HG03571 (cell line): ENCODE data around the gene CRHR1.
"Not testable (repeated sequence)": the region's sequence is repeated elsewhere in the genome, so short reads cannot be mapped to it uniquely, and the experiment has no call there.

Experiments used
- ATAC-seq: cut with Tn5 transposase; IDR thresholded peaks from one replicate; pipeline ENCODE4 v1.9.1; 2021; ENCODE audit not compliant: unreplicated experiment

Gene CRHR1

DNA sequence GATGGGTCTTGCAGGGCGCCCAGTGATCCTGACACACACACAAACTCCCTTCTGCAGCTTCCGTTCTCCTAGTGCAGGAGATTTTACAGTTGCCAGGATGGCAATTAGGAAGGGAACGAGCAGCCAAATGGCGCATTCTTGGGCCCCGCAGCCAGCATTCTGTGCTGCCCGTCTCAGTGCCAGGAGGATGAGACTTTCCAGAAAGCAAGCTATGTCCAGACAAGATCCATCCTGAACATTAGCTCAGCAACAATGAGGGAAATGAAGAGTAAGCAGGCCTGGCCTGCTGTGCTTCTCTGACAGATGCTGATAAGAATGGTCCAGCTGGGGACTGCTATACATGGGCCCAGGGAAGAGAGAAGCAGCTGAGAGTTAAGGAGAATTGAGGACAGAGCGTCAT lies 77.0 kb downstream of the CRHR1 start:
- no peak for ATAC-seq

DNA sequence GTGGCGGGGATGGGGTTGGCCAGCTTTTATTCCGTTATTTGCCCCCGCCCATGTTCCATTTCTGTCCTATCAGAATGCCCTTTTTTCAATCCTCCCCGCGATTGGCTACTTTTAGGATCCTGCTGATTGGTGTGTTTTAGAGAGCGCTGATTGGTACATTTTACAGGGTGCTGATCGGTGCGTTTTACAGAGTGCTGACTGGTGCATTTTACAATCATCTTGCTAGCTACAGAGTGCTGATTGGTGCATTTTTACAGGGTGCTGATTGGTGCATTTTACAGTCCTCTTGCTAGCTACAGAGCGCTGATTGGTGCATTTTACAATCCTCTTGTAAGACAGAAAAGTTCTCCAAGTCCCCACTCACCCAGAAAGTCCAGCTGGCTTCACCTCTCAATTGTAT lies 78.0 kb downstream of the CRHR1 start:
- ATAC-seq = not testable (repeated sequence)

DNA sequence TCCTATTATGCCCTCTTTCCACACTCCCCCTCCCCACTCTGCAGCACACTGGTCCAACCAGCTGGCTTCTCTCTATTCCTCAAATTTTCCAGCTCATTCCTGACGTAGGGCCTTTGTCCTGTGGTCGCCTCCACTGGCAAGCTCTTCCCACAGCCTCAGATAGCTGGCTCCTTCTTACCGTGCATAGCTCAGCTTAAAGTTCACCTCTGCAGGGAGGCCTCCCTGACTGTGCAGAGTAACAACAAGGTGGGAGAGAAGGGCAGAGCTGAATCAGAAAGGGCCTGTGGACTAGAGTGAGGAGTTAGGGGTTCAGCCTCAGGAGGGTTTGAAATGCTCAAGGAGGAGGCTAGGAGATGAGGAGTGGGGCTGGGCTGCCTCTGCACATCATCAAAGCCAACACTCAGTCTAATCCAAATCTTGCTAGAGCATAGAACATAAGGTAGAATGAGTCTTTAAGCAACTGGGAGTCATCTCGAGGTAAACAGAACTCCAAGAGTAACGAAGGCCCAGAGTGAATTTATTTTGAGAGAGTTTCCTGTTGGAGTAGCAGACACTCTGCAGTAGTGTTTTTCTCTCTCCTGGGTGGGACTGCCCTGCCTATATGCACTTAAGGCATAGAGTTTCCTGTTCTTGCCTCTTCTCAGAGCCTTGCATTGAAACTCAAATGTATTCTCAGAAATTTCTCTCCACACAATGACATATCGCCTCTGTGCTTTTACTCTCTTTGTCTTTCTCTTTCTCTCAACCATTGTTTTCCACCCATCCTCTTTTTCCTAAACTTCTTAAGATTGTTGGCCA lies 79.9 kb downstream of the CRHR1 start:
- no peak for ATAC-seq

- no peak for ATAC-seq
Measured at GRCh38 chr17:45867171-45867570, 83.1 kb downstream of the CRHR1 start.

DNA sequence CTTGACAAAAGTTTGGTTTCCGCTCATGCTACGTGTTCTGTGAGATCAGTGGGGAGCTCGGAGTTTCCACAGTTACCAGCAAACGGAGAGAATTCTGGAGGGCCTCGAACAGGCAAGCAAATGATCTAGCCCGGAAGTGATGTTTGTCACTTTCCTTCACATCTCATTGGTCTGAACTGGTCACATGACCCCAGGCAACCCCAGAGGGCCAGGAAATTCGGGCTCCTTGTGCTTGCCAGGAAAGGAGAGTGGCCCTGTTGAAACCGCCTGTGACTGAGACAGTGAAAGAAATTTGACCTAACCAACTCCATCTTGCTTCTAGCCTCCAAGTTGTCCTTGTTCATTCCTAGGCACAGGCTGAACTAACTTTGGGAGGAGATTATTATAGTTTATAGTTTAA lies 83.6 kb downstream of the CRHR1 start:
- no peak for ATAC-seq

GRCh38 chr17:45868276-45868675 lies 84.2 kb downstream of the CRHR1 start:
- no peak for ATAC-seq

GRCh38 chr17:45869676-45870341 lies 85.7 kb downstream of the CRHR1 start:
- no peak for ATAC-seq

DNA sequence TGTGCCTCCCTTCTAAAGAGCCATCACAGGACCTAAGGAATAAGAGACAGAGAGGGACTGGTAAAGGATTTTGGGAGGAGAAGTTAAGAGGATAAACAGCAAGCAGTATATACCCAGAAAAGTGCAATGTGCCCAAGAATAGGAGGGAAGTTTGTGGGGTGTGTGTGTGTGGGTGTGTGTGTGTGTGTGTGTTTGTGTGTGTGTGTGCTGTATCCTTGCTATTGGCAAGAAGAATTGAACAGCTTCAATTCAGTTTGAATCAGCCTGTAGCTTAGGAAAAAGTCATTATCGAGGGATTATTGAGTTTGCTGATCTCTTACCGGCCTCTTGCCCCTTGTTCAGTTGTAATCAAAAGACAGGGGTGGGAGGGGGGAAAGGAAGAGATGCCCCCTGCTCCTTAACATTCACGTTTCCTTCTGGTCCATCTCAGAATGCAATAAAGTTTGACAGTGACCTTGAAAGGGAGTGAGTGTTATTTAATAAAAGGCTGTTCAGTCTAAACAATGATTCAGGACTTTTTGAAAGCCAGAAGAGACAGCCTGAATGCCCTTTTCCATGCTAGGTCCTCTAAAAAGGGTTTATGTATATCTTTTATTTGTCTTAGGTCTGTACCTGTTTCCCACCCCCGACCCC lies 86.3 kb downstream of the CRHR1 start:
- ATAC-seq = no peak

DNA sequence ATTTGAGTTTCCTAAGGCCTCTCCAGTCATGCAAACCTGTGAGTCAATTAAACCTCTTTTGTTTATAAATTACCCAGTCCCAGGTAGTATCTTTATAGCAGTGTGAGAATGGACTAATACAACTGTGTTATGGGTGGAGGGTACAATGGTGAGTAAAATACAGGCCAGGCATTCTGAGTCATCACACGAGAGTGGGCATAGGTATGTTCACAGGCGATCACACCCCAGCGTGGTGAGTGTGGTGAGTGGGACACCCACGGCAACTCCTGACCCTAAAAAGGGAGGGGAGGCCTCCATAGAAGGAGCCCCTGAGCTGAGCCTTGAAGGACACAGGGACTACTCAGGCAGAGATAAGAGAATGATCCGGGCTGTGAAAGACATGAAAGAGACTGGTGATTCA lies 87.6 kb downstream of the CRHR1 start:
- ATAC-seq = no peak

- ATAC-seq = no peak
Measured at GRCh38 chr17:45873728-45874127, 89.6 kb downstream of the CRHR1 start.

DNA sequence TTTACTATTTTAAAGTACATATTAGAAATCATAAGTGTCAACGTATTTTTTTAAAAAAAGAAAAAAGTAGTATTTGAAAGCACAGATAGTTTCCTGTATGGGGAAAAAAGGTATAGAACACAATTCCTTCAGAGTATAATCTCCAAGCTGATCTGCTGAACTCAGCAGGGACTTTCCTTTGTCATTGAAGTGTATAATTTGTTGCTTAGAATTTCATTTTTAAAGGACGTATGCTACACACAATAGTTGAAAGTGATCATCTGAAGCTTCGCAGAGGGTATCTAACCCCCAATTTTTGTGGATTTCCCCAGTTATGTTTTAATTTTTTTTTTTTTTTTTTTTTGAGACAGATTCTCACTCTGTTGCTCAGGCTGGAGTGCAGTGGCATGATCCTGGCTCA lies 90.0 kb downstream of the CRHR1 start:
- no peak for ATAC-seq

- no peak for ATAC-seq
Measured at GRCh38 chr17:45876539-45876938, 92.4 kb downstream of the CRHR1 start.

DNA sequence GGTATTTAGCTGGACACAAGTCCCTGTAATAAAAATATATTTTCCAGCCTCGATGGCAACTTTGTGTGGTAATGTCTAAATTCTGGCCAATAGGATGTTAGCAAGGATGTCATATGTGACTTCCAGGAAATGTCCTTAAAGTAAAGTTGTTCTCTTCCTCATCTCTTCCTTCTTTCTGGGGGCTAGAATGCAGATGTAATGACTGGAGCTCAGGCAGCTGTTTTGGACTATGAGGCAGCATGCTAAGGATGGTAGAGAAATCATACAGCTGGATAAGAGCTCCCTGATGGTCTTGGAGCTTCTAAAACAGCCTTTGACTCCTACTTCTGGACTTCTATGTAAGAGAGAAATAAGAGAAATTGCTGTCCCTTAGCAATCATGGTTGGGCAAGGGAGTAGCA lies 93.3 kb downstream of the CRHR1 start:
- ATAC-seq = no peak

DNA sequence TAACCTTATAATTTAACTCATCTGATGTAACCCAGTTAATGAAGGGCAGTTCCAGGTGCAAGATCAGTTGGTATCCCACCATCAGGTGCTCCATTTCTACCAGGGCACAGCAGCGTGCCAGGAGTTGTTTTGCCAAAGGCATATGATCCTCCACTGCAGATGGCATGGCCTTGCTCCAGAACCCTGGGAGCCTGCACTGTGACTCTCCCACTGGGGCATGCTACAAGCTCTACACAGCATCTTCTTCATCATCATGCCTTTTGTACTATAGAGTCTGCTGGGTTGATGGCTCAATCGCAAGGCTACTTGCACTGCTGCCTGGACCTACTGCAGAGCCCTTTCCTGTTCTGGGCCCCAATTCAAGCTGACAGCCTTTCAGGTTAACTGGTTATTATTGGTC lies 98.9 kb downstream of the CRHR1 start:
- ATAC-seq = no peak
